HG03520 (cell line): ENCODE results near the gene RAD1.

ENCODE experiments used
- ATAC-seq: cut with Tn5 transposase; IDR thresholded peaks from one replicate; pipeline ENCODE4 v1.9.1; 2021; ENCODE audit warnings: mild to moderate bottlenecking, moderate library complexity; ENCODE audit not compliant: unreplicated experiment

Gene RAD1

DNA sequence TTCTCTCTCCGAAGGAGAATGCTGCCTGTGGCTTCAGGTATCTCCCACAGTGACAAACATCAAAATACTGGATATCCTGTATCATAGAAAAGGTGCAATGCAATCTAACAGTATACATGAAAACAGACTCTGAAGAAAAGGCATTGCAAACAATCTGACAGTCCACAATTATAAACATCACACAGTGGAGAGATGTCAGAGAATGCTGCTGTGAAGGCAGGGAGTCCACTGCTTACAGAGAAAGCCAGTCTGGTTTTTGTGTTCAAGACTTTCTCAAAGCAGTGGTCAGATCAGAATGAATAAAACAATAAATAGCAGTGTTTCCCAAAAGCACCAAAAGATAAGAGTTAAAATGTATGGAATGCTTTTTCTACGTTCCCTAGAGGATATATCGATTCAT lies 47.6 kb downstream of the RAD1 start:
- no peak for ATAC-seq

DNA sequence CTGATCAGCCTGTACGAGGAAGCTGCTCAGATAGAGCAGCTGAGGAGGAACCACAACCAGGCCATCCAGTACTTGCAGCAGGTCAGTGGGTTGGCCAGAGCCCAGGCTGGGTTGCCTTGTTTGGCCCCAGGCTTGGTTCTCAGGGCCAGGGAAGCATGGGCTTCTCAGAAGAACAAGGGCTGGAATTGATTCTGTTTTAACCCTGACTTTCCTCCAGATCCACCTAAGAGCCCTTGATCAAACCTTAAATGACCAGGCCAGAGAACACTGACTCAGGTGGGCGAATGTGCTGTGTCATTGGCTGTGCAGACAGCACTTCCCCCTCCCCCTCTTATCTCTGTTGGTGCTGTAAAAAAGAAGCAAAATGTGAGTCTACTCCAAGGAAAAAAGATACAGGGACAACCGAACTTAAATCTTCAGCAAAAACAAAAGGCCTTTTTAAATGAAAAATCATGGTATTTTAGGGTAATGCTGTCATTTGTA lies 48.3 kb downstream of the RAD1 start:
- ATAC-seq = no peak

DNA sequence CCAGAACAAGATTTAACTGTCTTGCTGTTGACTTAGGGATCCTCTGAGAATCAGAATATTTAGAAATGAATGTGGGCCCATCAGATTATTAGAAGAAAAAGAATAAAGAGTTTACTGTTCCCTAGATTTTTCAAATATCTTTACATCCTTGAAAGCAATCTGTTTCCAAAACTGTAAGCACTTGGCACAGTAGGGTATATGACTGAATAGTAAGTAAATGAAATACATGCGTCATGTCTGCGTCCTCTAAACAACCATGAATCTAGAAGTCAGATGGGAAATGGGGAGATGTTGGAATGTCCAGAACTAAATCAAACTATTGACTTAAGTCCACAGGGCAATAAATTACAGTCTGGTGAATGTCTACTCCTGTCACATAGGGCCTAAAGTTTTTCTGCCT lies 50.2 kb downstream of the RAD1 start:
- ATAC-seq = no peak

DNA sequence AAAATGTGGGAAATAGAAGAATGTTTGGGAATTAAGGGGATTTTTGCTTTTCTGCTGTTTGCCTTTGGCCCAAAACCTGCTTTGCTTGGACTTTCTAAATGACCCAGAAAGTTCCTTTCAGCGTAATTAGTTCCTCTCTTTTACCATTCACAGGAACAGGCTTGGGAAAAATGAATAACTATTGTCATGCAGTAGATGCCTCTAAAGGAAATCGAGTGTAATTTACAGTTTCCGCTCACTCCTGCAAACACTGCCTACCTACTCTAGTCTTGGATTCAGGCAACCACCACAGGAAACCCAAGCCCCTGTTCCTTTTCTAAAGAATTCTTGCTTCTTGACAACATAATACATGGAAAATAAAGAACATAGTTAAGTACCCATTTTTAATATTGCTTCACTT lies 51.4 kb downstream of the RAD1 start:
- ATAC-seq = no peak

DNA sequence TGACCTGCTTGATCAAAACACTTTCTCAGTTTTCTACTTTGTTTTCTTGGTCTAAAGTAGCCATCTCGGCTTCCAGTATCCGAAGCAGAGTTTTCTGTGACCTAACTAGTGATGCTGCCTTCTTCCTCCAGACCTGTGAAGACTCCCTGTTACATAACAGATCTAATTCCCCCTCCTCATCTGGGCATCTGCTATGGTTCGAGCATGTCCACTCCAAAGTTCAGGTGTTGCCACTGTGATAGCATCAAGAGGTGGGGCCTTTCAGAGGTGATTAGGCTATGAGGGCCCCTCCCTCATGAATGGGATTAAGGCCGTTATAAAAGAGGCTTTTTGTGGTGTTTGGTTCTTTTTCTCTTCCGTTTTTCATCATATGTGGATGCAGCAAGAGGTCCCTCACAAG lies 56.1 kb downstream of the RAD1 start:
- ATAC-seq = no peak

DNA sequence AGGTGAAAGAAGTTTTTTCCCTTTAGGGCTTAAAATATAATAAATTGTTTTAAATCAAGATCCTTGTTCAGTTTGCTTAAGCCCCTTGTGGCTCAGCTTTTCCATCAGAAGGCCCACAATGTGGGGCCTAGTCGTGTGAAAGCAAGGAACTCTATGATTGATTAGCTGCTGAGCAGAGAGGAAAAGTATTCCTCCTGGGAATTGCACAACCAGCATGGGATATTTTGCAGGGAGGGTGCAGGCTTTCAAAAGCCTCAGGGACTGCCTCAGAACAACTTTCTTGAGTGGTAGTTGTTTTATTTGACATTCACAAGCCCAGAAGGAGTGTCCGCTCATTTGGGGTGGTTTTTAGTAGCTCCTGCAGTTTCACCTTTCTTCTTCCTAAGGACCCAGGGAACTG lies 56.5 kb downstream of the RAD1 start:
- ATAC-seq = no peak

DNA sequence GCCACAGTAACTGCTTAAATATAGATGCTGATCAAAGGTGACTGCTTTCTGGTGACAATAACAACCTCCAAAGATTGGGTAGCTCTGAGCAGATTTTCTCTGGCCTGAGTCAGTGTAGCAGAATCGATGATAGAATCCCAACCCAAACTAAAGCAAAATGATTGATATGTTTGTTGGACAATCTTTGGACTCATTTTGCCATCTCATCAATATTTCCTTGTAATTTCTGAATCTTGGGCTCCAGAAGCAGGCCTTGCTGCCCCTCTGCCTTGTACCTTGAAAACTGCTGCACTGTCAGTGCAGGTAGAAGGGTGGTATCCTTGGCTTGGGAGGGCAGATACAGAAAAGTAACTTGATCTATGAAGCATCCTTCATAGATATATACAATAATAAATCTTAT lies 57.4 kb downstream of the RAD1 start:
- ATAC-seq = no peak

DNA sequence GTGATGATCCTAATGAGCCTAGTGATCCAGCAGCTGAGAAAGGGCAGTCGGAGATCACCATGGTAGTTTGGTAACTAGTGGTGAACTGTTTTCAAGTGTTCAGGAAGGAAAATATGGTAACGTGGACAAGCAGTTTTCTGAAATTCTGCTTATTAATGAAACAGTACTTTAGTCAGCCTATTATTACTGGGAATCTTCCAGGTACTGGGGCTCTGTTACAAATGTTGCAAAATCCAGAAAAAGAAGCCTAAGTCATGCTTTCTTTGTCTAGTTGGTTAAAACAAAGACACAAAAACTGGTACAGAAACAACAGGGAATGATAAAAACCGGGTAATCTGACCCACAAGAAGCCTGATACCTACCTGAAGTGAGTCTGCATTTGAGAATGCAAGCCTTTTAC lies 58.1 kb downstream of the RAD1 start:
- ATAC-seq = no peak
